GM18498 (cell line): ENCODE data around the gene CD9.

Experiments
- ATAC-seq: cut with Tn5 transposase; IDR thresholded peaks from one replicate; pipeline ENCODE4 v1.9.1; 2021; ENCODE audit warnings: mild to moderate bottlenecking, moderate library complexity; ENCODE audit not compliant: unreplicated experiment

The CD9 gene

DNA sequence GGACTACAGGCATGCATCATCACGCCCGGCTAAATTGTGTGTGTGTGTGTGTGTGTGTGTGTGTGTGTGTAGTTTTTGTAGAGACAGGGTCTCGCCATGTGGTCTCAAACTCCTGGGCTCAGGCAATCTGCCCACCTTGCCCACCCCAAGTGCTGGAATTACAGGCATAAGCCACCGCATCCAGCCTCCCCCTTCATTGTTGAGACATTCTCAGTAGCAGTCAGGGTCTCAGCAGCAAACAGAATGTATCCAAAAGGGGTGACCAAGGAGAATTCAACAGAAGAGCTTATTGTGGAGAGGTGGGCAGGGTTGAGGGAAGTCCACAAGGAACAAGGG lies 73.0 kb downstream of the CD9 start:
- ATAC-seq = no peak

- ATAC-seq = no peak
Observed at GRCh38 chr12:6273541-6274230, 73.5 kb downstream of the CD9 start.

DNA sequence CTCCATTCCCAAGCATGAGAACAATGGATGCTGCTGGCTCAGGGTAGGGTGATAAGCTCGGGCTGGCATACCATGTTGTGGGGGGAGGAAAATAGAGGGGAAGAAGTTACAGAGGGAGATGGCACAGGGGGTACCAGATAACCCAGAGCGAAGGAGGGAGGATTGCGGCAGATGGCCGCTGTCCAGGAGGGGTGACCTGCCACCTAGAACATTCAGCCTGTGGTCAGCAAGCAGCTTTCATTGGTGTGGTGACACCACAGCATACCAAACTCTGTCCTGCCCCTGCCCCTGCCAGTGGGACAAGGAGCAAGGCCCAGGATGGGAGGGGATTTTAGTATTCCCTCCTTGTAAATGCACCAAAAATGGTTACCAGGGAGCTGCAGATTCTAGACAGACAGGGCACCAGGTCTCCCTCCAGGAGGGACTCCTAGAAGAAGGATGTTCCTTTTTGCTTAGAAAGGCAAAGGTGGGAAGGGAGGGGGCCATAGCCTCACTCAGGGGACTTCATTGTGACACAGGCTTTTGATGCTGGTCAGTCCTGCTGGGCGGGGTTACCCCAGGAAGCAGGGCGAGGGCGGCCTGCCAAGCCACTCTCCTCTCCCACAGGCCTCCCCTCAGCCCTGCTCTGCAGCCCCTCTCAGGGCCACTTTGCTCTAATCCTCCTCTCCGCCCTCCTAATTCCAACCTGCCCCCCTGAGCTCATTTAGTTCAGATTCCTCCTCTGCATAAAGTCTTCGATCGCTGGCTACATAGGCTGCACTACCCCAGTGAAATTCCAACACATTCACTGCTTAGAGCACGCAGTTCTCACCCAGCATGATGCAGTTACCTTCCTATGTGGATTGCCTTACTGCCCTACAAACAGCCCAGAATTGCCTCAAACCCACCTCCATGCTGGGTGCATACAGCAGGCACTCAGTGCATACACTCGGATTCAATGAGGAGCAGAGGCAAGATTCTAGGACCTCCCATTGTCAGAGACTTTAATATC lies 74.3 kb downstream of the CD9 start:
- no peak for ATAC-seq

DNA sequence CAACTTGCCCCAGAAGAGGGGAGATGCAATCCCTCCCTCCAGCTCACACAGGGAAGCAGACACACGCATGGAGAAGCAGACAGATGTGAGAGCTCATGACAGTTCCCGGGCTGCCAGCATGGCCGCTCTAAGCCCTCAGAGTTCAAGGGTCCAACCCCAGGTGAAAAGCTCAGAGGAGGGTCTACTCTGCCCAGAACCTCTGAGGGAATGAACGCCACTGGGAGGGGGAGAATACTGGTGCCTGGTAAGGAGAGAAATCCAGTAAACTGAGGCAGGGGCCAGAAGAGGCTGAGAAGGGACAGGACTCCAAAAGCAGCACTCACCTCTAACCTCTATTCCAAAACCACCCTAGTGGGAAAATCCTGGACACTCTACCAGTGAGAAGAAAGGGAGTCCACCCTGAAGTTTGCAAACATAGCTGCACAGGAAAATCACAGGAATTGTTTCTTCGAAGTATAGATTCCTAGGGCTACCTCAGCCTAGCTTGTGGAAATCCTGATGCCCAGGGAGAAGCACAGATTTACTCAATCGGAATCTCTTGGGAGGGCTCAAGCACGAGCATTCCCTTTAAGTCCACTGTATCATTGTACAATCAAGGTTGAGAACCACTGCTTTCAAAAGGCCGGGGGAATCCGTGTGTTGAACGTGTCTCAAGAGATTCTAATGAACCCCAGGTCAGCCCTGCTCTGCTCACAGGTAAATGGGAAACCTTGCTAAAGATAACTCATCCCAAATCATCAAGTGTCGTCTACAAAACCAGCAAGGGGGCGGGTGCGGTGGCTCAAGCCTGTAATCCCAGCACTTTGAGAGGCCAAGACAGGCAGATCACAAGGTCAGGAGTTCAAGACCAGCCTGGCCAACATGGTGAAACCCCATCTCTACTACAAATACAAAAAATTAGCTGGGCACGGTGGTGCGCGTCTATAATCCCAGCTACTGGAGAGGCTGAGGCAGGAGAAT lies 76.0 kb downstream of the CD9 start:
- ATAC-seq = no peak

DNA sequence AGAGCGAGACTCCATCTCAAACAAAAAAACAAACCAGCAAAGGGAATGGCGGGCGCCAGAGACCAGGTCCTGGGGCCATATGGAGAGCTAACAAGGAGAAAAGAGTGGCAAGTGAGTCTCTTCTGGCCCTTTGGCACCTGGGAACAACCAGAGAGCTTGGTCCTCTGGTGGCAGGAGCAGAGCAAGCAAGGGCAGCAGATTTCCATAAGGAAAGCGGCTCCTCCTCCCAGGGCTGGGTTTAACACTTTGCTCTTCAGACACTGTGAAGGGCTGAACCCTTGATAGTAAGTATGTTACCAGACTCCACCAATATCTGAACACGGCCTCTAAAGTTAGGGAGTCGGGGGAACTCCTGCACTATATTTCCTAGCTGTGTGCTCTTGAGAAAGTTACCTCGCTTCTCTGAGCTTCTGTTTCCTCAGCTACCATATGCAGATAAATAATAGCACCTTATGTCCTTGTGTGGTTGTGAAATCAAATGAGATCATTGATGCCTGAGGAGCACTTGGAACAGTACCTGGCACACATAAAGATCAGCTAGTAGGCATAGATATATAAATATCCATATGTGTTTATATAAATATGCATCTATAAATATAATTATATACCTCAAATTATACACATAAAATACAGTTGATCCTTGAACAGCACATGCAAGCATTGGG lies 76.9 kb downstream of the CD9 start:
- no peak for ATAC-seq

GRCh38 chr12:6277982-6278438 lies 77.8 kb downstream of the CD9 start:
- peak; percentile 30 for ATAC-seq

GRCh38 chr12:6278439-6279255 lies 78.4 kb downstream of the CD9 start:
- peak; percentile 72 for ATAC-seq

DNA sequence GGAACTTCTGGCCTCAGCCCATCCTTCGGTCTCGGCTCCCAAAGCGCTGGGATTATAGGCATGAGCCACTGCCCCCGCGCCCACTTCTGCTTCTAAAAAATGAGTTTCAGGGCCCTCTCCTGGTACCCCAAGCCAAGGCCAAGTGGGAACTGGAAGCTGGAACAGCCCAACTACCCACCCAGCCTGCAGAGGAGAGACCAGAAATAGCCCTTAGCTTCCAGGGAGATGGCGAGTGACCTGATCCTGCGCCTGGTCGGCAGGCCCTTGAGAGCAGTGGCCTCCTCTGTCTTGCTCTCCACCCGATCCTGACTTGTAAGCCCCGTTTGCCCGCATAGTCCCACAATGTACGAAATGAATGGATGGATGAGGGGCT lies 79.0 kb downstream of the CD9 start:
- no peak for ATAC-seq

GRCh38 chr12:6279631-6280030 lies 79.4 kb downstream of the CD9 start:
- no peak for ATAC-seq

GRCh38 chr12:6280053-6280469 lies 79.9 kb downstream of the CD9 start:
- no peak for ATAC-seq

GRCh38 chr12:6280672-6281071 lies 80.5 kb downstream of the CD9 start:
- ATAC-seq = no peak

DNA sequence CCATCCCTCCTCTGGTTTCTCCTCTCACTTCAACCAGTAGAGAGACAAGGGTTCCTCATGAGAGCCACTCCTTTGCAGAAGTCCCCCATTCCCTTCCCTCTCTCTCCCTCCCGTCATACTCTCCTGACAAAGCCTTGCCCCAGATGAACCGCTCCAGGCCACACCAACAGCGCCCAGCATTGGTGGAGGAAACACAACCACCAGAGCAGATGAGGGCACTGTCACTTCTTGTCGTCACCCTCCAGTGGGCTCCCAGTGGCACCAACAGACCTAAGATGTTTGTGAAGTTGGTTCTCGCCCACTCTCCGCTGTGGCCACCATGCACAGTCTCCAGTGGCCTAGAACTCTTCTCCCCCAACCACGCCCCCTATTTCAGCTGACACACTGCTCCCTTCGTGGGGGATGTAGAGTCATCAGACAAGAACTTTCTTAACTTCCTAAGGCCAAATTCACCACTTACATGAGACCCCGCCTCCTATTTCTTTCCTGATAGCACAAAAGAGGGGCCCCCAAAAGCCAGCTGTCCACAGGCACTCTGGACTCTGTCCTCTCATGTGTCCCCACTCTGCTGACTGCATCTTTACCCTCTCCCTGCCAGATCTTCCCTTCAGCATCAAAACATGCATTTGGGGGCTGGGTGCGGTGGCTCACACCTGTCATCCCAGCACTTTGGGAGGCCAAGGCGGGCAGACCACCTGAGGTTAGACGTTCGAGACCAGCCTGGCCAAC lies 81.0 kb downstream of the CD9 start:
- no peak for ATAC-seq

DNA sequence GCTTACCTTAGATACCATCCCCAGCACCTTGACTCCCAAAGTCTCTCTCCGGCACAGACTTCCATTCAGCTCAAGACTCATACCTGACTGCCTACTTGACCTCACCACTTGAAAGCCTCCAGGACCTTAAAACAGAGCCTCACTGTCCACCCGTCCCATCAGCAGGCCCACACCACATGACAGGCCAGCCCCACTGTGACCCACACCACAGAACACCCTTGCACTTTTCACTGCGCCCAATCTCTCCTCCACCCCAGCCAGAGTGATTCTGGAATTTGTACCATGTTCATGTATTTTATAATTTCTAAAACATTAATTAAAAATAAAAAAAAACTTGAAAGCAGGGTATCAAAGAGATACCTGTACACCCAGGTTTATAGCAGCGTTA lies 82.2 kb downstream of the CD9 start:
- ATAC-seq = no peak

- no peak for ATAC-seq
Observed at GRCh38 chr12:6284273-6284672, 84.1 kb downstream of the CD9 start.

GRCh38 chr12:6285063-6285477 lies 84.9 kb downstream of the CD9 start:
- ATAC-seq = peak; percentile 51

GRCh38 chr12:6285532-6286306 lies 85.5 kb downstream of the CD9 start:
- no peak for ATAC-seq
